WTC11 (cell line): ENCODE data around the gene TMEM214.

Experiments
- ESRRA ChIP-seq: sonication (generic); formaldehyde crosslinking; IDR thresholded peaks from 2 replicates; pipeline ENCODE4 v1.8.1; 2022; ENCODE audit warnings: mild to moderate bottlenecking, missing genetic modification reagents, borderline replicate concordance
- JAZF1 ChIP-seq: fragments of 250-450 bp; sonication (Bioruptor Pico); IDR thresholded peaks from 2 replicates; pipeline ENCODE4 v1.9.0; 2021; ENCODE audit warnings: moderate library complexity, mild to moderate bottlenecking, inconsistent platforms
- NFATC4 ChIP-seq: fragments of 250-450 bp; sonication (Bioruptor Pico); IDR thresholded peaks from 2 replicates; pipeline ENCODE4 v1.9.0; 2021; ENCODE audit warnings: mild to moderate bottlenecking
- NFE2L1 ChIP-seq: sonication (generic); formaldehyde crosslinking; IDR thresholded peaks from 2 replicates; pipeline ENCODE4 v1.8.1; 2023; ENCODE audit warnings: missing genetic modification reagents
- ZNF138 ChIP-seq: sonication (generic); formaldehyde crosslinking; conservative IDR thresholded peaks from 2 replicates; pipeline ENCODE4 v1.8.1; 2022; ENCODE audit warnings: mild to moderate bottlenecking, moderate library complexity, missing genetic modification reagents
- TF ChIP-seq, protein P1 (sequence below): sonication (generic); formaldehyde crosslinking; IDR thresholded peaks from 2 replicates; pipeline ENCODE4 v1.8.1; 2023; ENCODE audit warnings: mild to moderate bottlenecking, moderate library complexity, missing genetic modification reagents
- TF ChIP-seq, protein P2 (sequence below): sonication (generic); formaldehyde crosslinking; IDR thresholded peaks from 2 replicates; pipeline ENCODE4 v1.8.0; 2022; ENCODE audit warnings: mild to moderate bottlenecking, missing genetic modification reagents
- TF ChIP-seq, protein P3 (sequence below): fragments of 250-450 bp; sonication (Bioruptor Pico); IDR thresholded peaks from 2 replicates; pipeline ENCODE4 v1.8.0; 2021; ENCODE audit warnings: mild to moderate bottlenecking
- TF ChIP-seq, protein P4 (sequence below): sonication (generic); formaldehyde crosslinking; IDR thresholded peaks from 2 replicates; pipeline ENCODE4 v1.8.1; 2022; ENCODE audit warnings: mild to moderate bottlenecking, moderate library complexity, missing genetic modification reagents
- TF ChIP-seq, protein P5 (sequence below): fragments of 200-600 bp; IDR thresholded peaks from 2 replicates; pipeline ENCODE4 v1.8.0; 2022; ENCODE audit warnings: antibody characterized with exemption
- TF ChIP-seq, protein P6 (sequence below): sonication (generic); formaldehyde crosslinking; IDR thresholded peaks from 2 replicates; pipeline ENCODE4 v1.8.1; 2023; ENCODE audit warnings: mild to moderate bottlenecking, missing genetic modification reagents
- TF ChIP-seq, protein P7 (sequence below): sonication (generic); formaldehyde crosslinking; IDR thresholded peaks from 2 replicates; pipeline ENCODE4 v1.8.0; 2022; ENCODE audit warnings: mild to moderate bottlenecking, missing genetic modification reagents
- TF ChIP-seq, protein P8 (sequence below): sonication (generic); formaldehyde crosslinking; IDR thresholded peaks from 2 replicates; pipeline ENCODE4 v1.8.0; 2022; ENCODE audit warnings: mild to moderate bottlenecking, missing genetic modification reagents

DNA sequence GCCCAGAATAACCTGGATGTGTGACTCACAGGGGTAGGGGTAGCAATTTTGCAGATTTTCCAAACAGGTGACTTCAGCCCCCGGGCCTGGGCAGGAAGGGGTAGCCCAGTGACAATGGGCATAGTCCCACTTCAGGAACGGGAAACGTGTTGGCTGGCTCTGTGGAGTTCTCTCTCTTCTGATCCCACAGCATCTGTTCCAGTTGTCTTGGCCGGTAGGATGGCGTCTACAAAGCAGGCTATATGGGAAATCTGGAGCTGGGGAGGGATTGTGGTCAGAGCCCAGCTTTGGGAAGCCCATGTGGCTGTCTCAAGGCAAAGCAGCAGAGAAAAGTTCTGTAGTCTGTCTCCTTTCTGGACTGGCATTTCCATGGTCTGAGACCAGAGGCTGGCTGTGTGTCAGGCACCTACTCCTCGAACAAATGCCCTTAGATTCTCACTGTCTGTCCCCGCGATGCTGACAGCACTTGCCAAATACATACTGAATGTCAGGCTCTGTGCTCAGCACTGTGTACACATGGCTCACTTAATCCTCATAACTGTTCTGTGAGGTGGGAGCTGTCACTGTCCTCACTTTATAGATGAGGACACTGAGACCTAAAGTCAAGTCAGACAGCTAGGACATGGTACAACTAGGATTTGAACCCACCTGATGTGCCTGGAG lies 17.9 kb upstream of the TMEM214 start:
- TF ChIP-seq, protein P1, sequence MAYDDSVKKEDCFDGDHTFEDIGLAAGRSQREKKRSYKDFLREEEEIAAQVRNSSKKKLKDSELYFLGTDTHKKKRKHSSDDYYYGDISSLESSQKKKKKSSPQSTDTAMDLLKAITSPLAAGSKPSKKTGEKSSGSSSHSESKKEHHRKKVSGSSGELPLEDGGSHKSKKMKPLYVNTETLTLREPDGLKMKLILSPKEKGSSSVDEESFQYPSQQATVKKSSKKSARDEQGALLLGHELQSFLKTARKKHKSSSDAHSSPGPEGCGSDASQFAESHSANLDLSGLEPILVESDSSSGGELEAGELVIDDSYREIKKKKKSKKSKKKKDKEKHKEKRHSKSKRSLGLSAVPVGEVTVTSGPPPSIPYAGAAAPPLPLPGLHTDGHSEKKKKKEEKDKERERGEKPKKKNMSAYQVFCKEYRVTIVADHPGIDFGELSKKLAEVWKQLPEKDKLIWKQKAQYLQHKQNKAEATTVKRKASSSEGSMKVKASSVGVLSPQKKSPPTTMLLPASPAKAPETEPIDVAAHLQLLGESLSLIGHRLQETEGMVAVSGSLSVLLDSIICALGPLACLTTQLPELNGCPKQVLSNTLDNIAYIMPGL (CRISPR knock-in tag), result no peak
- TF ChIP-seq, protein P2, sequence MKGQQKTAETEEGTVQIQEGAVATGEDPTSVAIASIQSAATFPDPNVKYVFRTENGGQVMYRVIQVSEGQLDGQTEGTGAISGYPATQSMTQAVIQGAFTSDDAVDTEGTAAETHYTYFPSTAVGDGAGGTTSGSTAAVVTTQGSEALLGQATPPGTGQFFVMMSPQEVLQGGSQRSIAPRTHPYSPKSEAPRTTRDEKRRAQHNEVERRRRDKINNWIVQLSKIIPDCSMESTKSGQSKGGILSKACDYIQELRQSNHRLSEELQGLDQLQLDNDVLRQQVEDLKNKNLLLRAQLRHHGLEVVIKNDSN (CRISPR knock-in tag), result no peak
- TF ChIP-seq, protein P3, sequence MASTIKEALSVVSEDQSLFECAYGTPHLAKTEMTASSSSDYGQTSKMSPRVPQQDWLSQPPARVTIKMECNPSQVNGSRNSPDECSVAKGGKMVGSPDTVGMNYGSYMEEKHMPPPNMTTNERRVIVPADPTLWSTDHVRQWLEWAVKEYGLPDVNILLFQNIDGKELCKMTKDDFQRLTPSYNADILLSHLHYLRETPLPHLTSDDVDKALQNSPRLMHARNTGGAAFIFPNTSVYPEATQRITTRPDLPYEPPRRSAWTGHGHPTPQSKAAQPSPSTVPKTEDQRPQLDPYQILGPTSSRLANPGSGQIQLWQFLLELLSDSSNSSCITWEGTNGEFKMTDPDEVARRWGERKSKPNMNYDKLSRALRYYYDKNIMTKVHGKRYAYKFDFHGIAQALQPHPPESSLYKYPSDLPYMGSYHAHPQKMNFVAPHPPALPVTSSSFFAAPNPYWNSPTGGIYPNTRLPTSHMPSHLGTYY (CRISPR knock-in tag), result no peak
- TF ChIP-seq, protein P4, sequence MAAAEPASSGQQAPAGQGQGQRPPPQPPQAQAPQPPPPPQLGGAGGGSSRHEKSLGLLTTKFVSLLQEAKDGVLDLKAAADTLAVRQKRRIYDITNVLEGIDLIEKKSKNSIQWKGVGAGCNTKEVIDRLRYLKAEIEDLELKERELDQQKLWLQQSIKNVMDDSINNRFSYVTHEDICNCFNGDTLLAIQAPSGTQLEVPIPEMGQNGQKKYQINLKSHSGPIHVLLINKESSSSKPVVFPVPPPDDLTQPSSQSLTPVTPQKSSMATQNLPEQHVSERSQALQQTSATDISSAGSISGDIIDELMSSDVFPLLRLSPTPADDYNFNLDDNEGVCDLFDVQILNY (CRISPR knock-in tag), result no peak
- TF ChIP-seq, protein P5, sequence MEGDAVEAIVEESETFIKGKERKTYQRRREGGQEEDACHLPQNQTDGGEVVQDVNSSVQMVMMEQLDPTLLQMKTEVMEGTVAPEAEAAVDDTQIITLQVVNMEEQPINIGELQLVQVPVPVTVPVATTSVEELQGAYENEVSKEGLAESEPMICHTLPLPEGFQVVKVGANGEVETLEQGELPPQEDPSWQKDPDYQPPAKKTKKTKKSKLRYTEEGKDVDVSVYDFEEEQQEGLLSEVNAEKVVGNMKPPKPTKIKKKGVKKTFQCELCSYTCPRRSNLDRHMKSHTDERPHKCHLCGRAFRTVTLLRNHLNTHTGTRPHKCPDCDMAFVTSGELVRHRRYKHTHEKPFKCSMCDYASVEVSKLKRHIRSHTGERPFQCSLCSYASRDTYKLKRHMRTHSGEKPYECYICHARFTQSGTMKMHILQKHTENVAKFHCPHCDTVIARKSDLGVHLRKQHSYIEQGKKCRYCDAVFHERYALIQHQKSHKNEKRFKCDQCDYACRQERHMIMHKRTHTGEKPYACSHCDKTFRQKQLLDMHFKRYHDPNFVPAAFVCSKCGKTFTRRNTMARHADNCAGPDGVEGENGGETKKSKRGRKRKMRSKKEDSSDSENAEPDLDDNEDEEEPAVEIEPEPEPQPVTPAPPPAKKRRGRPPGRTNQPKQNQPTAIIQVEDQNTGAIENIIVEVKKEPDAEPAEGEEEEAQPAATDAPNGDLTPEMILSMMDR, result no peak
- TF ChIP-seq NFE2L1 (CRISPR knock-in tag), result no peak
- TF ChIP-seq, protein P6, sequence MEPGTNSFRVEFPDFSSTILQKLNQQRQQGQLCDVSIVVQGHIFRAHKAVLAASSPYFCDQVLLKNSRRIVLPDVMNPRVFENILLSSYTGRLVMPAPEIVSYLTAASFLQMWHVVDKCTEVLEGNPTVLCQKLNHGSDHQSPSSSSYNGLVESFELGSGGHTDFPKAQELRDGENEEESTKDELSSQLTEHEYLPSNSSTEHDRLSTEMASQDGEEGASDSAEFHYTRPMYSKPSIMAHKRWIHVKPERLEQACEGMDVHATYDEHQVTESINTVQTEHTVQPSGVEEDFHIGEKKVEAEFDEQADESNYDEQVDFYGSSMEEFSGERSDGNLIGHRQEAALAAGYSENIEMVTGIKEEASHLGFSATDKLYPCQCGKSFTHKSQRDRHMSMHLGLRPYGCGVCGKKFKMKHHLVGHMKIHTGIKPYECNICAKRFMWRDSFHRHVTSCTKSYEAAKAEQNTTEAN (CRISPR knock-in tag), result no peak
- TF ChIP-seq ESRRA (CRISPR knock-in tag), result no peak
- TF ChIP-seq, protein P7, sequence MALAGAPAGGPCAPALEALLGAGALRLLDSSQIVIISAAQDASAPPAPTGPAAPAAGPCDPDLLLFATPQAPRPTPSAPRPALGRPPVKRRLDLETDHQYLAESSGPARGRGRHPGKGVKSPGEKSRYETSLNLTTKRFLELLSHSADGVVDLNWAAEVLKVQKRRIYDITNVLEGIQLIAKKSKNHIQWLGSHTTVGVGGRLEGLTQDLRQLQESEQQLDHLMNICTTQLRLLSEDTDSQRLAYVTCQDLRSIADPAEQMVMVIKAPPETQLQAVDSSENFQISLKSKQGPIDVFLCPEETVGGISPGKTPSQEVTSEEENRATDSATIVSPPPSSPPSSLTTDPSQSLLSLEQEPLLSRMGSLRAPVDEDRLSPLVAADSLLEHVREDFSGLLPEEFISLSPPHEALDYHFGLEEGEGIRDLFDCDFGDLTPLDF (CRISPR knock-in tag), result no peak
- no peak for TF ChIP-seq ZNF138 (CRISPR knock-in tag)
- no peak for TF ChIP-seq JAZF1 (CRISPR knock-in tag)
- TF ChIP-seq NFATC4 (CRISPR knock-in tag), result no peak
- TF ChIP-seq, protein P8, sequence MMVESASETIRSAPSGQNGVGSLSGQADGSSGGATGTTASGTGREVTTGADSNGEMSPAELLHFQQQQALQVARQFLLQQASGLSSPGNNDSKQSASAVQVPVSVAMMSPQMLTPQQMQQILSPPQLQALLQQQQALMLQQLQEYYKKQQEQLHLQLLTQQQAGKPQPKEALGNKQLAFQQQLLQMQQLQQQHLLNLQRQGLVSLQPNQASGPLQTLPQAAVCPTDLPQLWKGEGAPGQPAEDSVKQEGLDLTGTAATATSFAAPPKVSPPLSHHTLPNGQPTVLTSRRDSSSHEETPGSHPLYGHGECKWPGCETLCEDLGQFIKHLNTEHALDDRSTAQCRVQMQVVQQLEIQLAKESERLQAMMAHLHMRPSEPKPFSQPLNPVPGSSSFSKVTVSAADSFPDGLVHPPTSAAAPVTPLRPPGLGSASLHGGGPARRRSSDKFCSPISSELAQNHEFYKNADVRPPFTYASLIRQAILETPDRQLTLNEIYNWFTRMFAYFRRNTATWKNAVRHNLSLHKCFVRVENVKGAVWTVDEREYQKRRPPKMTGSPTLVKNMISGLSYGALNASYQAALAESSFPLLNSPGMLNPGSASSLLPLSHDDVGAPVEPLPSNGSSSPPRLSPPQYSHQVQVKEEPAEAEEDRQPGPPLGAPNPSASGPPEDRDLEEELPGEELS, result no peak
